Body of pancreas (tissue), 4 donors: ENCODE results near the gene PLA2G2F. TPM values are rescaled to one million over a fixed set of nuclear protein-coding genes. Genes with fewer than 3 reads are reported as not detected.
A peak's percentile ranks its signal among the peaks of the same experiment; 100 is the strongest.

Experiments
- ATAC-seq: fragments of 150-250 bp; one replicate; pipeline ENCODE4 v1.9.1; 2016
- DNase-seq, 4 donors: peaks; one replicate each; pipeline ENCODE4 v3.0.0-alpha.2; 2019
- H3K27ac ChIP-seq, 4 donors: fragments of 200-600 bp; sonication (generic); 1 replicate in 3 of 4; 2 replicates in 1 of 4; pipeline versions ENCODE4 v1.5.1 to v1.6.1; 2016 to 2019; ENCODE audit warnings: mild to moderate bottlenecking in 1 of 4, mixed read lengths in 1 of 4, moderate library complexity in 1 of 4
- H3K27me3 ChIP-seq, 2 donors: fragments of 200-600 bp; sonication (generic); one replicate each; pipeline ENCODE4 v1.6.0; 2016; ENCODE audit warnings: mild to moderate bottlenecking in 1 of 2
- H3K36me3 ChIP-seq, 2 donors: fragments of 200-600 bp; sonication (generic); replicated peaks in 1 of 2; 2 replicates each; pipeline ENCODE4 v1.5.1; 2016; ENCODE audit warnings: low read depth in 2 of 2; ENCODE audit not compliant: insufficient read depth in 1 of 2
- H3K4me1 ChIP-seq: fragments of 200-600 bp; sonication (generic); one replicate; pipeline ENCODE4 v1.6.0; 2016
- H3K4me3 ChIP-seq, 2 donors: fragments of 200-600 bp; sonication (generic); 1 replicate in 1 of 2; 2 replicates in 1 of 2; pipeline ENCODE4 v1.5.1; 2016 to 2019
- H3K9me3 ChIP-seq, 3 donors: fragments of 200-600 bp; sonication (generic); 1 replicate in 2 of 3; 2 replicates in 1 of 3; pipeline ENCODE4 v1.5.1; 2016
- CTCF ChIP-seq, 7 experiments: fragments of 450-650 bp in 4 of 7; fragments of 200-600 bp in 3 of 7; sonication (generic) in 3 of 7; IDR thresholded peaks; one replicate each; pipeline ENCODE4 v1.5.1; 2016 to 2019; ENCODE audit warnings: antibody characterized with exemption in 7 of 7
- POLR2A ChIP-seq, 3 donors: fragments of 450-650 bp; IDR thresholded peaks; one replicate each; pipeline ENCODE4 v1.6.1; 2016; ENCODE audit warnings: antibody characterized with exemption in 3 of 3, mild to moderate bottlenecking in 2 of 3
- WGBS, 2 donors: methylation state at CpG; one replicate each; pipeline ENCODE4 v1.1.5; 2017; 5-methylcytosine and 5-hydroxymethylcytosine counted together
- intact Hi-C: fragments of 100-400 bp; cut with DNase I; formaldehyde crosslinking; loops from one replicate; pipeline ENCODE4 v1.15.1; 2023
- total RNA-seq, 2 donors: library from RNA; depleted of rRNA; stranded (reverse); fragments of >200 nt; gene quantifications; one replicate each; pipeline ENCODE4 v1.1.0, GENCODE V29; 2016

The PLA2G2F gene
- total RNA-seq, 2 donors from 2014 or later: not detected

GRCh38 chr1:20165522-20165951, 26.4 kb downstream of the PLA2G2F start:
- no peak for DNase-seq
- no peak overlapping the region for H3K4me3 ChIP-seq
- no peaks in the 10 kb centered on the region for H3K27me3 ChIP-seq
- H3K36me3 ChIP-seq: no peaks in the 10 kb centered on the region
- H3K27ac ChIP-seq: no peak overlapping the region
- ATAC-seq: no peak
- TF ChIP-seq POLR2A (IDR thresholded peaks at IDR 0.05) (no peak), CTCF (IDR thresholded peaks at IDR 0.05) (peak in 1 of 7 experiments; percentile 12)
- no peaks in the 10 kb centered on the region for H3K4me1 ChIP-seq
- H3K9me3 ChIP-seq: peaks cover 0 to 29% (median 0%) of the 10 kb centered on the region in 3 donors
- intact Hi-C loops: no loop called here
- 70 to 81% methylated on average over 16 of the region's 16 CpGs for WGBS, 2 donors

GRCh38 chr1:20166051-20166450, 26.9 kb downstream of the PLA2G2F start:
- Histone ChIP-seq H3K27ac (no peak overlapping the region), H3K27me3 (no peaks in the 10 kb centered on the region), H3K36me3 (no peaks in the 10 kb centered on the region), H3K9me3 (peaks cover 0 to 24% (median 0%) of the 10 kb centered on the region in 3 donors), H3K4me1 (no peaks in the 10 kb centered on the region), H3K4me3 (no peak overlapping the region)
- intact Hi-C loops: no loop called here
- 49 to 62% methylated on average over 12 to 17 of the region's 17 CpGs for WGBS, 2 donors
- TF ChIP-seq POLR2A (IDR thresholded peaks at IDR 0.05) (no peak), CTCF (IDR thresholded peaks at IDR 0.05) (no peak)
- no peak for DNase-seq
- ATAC-seq: no peak

GRCh38 chr1:20167126-20167525, 28.0 kb downstream of the PLA2G2F start:
- no peak for TF ChIP-seq POLR2A (IDR thresholded peaks at IDR 0.05)
- no peak for TF ChIP-seq CTCF (IDR thresholded peaks at IDR 0.05)
- Histone ChIP-seq H3K36me3 (no peaks in the 10 kb centered on the region), H3K4me1 (no peaks in the 10 kb centered on the region), H3K9me3 (peaks cover 0 to 16% (median 0%) of the 10 kb centered on the region in 3 donors), H3K27ac (no peak overlapping the region), H3K27me3 (no peaks in the 10 kb centered on the region), H3K4me3 (no peak overlapping the region)
- 74 to 75% methylated on average over 8 of the region's 8 CpGs for WGBS, 2 donors
- ATAC-seq (no peak), DNase-seq (no peak)
- intact Hi-C loops: no loop called here

GRCh38 chr1:20168564-20169491, 29.7 kb downstream of the PLA2G2F start:
- intact Hi-C loops: no loop called here
- TF ChIP-seq CTCF (IDR thresholded peaks at IDR 0.05) (no peak), POLR2A (IDR thresholded peaks at IDR 0.05) (no peak)
- DNase-seq (no peak), ATAC-seq (no peak)
- Histone ChIP-seq H3K27ac (no peak overlapping the region), H3K9me3 (peaks cover 0 to 4% (median 0%) of the 10 kb centered on the region in 3 donors), H3K36me3 (no peaks in the 10 kb centered on the region), H3K27me3 (no peaks in the 10 kb centered on the region), H3K4me3 (no peak overlapping the region), H3K4me1 (no peaks in the 10 kb centered on the region)
- WGBS, 2 donors: 68 to 75% methylated on average over 9 of the region's 9 CpGs
